GM12891 (cell line): Measurements from ENCODE around the gene RASSF10.

Experiments
- DNase-seq: peaks from one replicate; pipeline ENCODE4 v3.0.0; 2011; ENCODE audit warnings: low spot score; ENCODE audit not compliant: insufficient read length
- FAIRE-seq: peaks from 2 replicates; lab custom pipeline; 2011; peaks lifted over from hg19 to GRCh38; lab: Jason Lieb, UNC
- PAX5 ChIP-seq: IDR thresholded peaks from 2 replicates; pipeline ENCODE4 v1.6.1; 2011; ENCODE audit warnings: low read length, moderate library complexity, mild to moderate bottlenecking; ENCODE audit not compliant: insufficient read depth, severe bottlenecking
- POLR2A ChIP-seq: IDR thresholded peaks from 2 replicates; pipeline ENCODE4 v1.6.1; 2011; ENCODE audit warnings: low read depth, low read length, control low read depth
- POLR2AphosphoS5 ChIP-seq: IDR thresholded peaks from 2 replicates; pipeline ENCODE4 v1.6.1; 2011; ENCODE audit warnings: low read depth, low read length, control low read depth
- POU2F2 ChIP-seq: IDR thresholded peaks from 2 replicates; pipeline ENCODE4 v1.6.1; 2011; ENCODE audit warnings: low read depth, mild to moderate bottlenecking, control low read depth, low read length, moderate library complexity
- SPI1 ChIP-seq: IDR thresholded peaks from 2 replicates; pipeline ENCODE4 v1.6.1; 2011; ENCODE audit warnings: low read depth, low read length, control low read depth
- TAF1 ChIP-seq: IDR thresholded peaks from 2 replicates; pipeline ENCODE4 v1.6.1; 2011; ENCODE audit warnings: low read depth, low read length, control low read depth

Gene RASSF10

GRCh38 chr11:13003736-13004493, 5.2 kb upstream of the RASSF10 start:
- FAIRE-seq (no peak), DNase-seq (no peak)
- no peak for TF ChIP-seq POLR2A
- no peak for TF ChIP-seq POU2F2
- TF ChIP-seq PAX5: no peak
- TF ChIP-seq POLR2AphosphoS5: no peak
- no peak for TF ChIP-seq SPI1
- no peak for TF ChIP-seq TAF1

GRCh38 chr11:13007182-13008060, 1.7 kb upstream of the RASSF10 start:
- FAIRE-seq: no peak
- TF ChIP-seq POU2F2: no peak
- TF ChIP-seq PAX5: no peak
- TF ChIP-seq POLR2AphosphoS5: no peak
- TF ChIP-seq POLR2A: no peak
- no peak for TF ChIP-seq SPI1
- no peak for TF ChIP-seq TAF1
- no peak for DNase-seq

GRCh38 chr11:13008061-13008435, 1.1 kb upstream of the RASSF10 start:
- DNase-seq: no peak
- no peak for FAIRE-seq
- TF ChIP-seq POU2F2 (no peak), TAF1 (no peak), POLR2AphosphoS5 (no peak), PAX5 (no peak)

- FAIRE-seq (no peak), DNase-seq (no peak)
- TF ChIP-seq PAX5 (no peak), POLR2AphosphoS5 (no peak), POLR2A (no peak), TAF1 (no peak), SPI1 (no peak), POU2F2 (no peak)
Observed at GRCh38 chr11:13009476-13009920, 382 bp downstream of the RASSF10 start.

- FAIRE-seq (no peak), DNase-seq (peak; percentile 7)
- TF ChIP-seq POU2F2: no peak
- TF ChIP-seq PAX5: no peak
- no peak for TF ChIP-seq POLR2A
- TF ChIP-seq TAF1: no peak
- TF ChIP-seq SPI1: no peak
- TF ChIP-seq POLR2AphosphoS5: no peak
Observed at GRCh38 chr11:13009921-13010748, 1.0 kb downstream of the RASSF10 start.

GRCh38 chr11:13010749-13011465, 1.8 kb downstream of the RASSF10 start:
- no peak for FAIRE-seq
- DNase-seq: no peak
- TF ChIP-seq POLR2AphosphoS5 (no peak), POU2F2 (no peak), POLR2A (no peak), SPI1 (no peak), PAX5 (no peak), TAF1 (no peak)

- DNase-seq: no peak
- TF ChIP-seq PAX5: no peak
- no peak for FAIRE-seq
Observed at GRCh38 chr11:13011466-13012055, 2.4 kb downstream of the RASSF10 start.

GRCh38 chr11:13012056-13012661, 3.0 kb downstream of the RASSF10 start:
- FAIRE-seq (no peak), DNase-seq (no peak)
- TF ChIP-seq SPI1 (no peak), POU2F2 (no peak), PAX5 (no peak), POLR2A (no peak), POLR2AphosphoS5 (no peak), TAF1 (no peak)
